ENCODE data around the gene CST3. TPM values are rescaled to one million over a fixed set of nuclear protein-coding genes. Genes with fewer than 3 reads are reported as not detected.

The CST3 gene
- polyA plus RNA-seq, 1 donor = 661 TPM

- no peak overlapping the region for H3K4me3 ChIP-seq (ENCODE audit: low read length)
- H3K9me3 ChIP-seq (ENCODE audit: control insufficient read depth, low read depth, low read length) = no peaks in the 10 kb centered on the region
- H3K27me3 ChIP-seq (ENCODE audit: control insufficient read depth, insufficient read depth, low read length) = no peaks in the 10 kb centered on the region
- no peaks in the 10 kb centered on the region for H3K36me3 ChIP-seq (ENCODE audit: control insufficient read depth, insufficient read depth, low read length)
- no CpG with 5 or more reads among the region's 23 CpGs for WGBS (ENCODE audit: insufficient coverage, low lambda C conversion rate)
- no peak overlapping the region for H3K27ac ChIP-seq (ENCODE audit: low read length)
- H3K4me1 ChIP-seq (ENCODE audit: control insufficient read depth, insufficient read depth, low read length) = peaks cover 43% of the 10 kb centered on the region
- DNase-seq = peak in 1 of 2 donors; percentile 19
These were observed 17.9 kb upstream of the CST3 start for GRCh38 chr20:23655491-23656211.

GRCh38 chr20:23654717-23655116 is 17.0 kb upstream of the CST3 start:
- Histone ChIP-seq H3K4me3 (ENCODE audit: low read length) (no peak overlapping the region), H3K9me3 (ENCODE audit: control insufficient read depth, low read depth, low read length) (no peaks in the 10 kb centered on the region), H3K36me3 (ENCODE audit: control insufficient read depth, insufficient read depth, low read length) (no peaks in the 10 kb centered on the region), H3K4me1 (ENCODE audit: control insufficient read depth, insufficient read depth, low read length) (peaks cover 34% of the 10 kb centered on the region), H3K27ac (ENCODE audit: low read length) (no peak overlapping the region), H3K27me3 (ENCODE audit: control insufficient read depth, insufficient read depth, low read length) (no peaks in the 10 kb centered on the region)
- DNase-seq = no peak
- 67% methylated on average over 1 of the region's 4 CpGs for WGBS (ENCODE audit: insufficient coverage, low lambda C conversion rate)

- Histone ChIP-seq H3K4me1 (ENCODE audit: control insufficient read depth, insufficient read depth, low read length) (peaks cover 28% of the 10 kb centered on the region), H3K9me3 (ENCODE audit: control insufficient read depth, low read depth, low read length) (no peaks in the 10 kb centered on the region), H3K27me3 (ENCODE audit: control insufficient read depth, insufficient read depth, low read length) (no peaks in the 10 kb centered on the region), H3K4me3 (ENCODE audit: low read length) (no peak overlapping the region), H3K36me3 (ENCODE audit: control insufficient read depth, insufficient read depth, low read length) (no peaks in the 10 kb centered on the region), H3K27ac (ENCODE audit: low read length) (no peak overlapping the region)
- peak in 1 of 2 donors; percentile 27 for DNase-seq
- no CpG with 5 or more reads among the region's 2 CpGs for WGBS (ENCODE audit: insufficient coverage, low lambda C conversion rate)
These were observed 16.2 kb upstream of the CST3 start for GRCh38 chr20:23654000-23654399.

- Histone ChIP-seq H3K27me3 (ENCODE audit: control insufficient read depth, insufficient read depth, low read length) (no peaks in the 10 kb centered on the region), H3K9me3 (ENCODE audit: control insufficient read depth, low read depth, low read length) (no peaks in the 10 kb centered on the region), H3K27ac (ENCODE audit: low read length) (no peak overlapping the region), H3K36me3 (ENCODE audit: control insufficient read depth, insufficient read depth, low read length) (no peaks in the 10 kb centered on the region), H3K4me3 (ENCODE audit: low read length) (no peak overlapping the region), H3K4me1 (ENCODE audit: control insufficient read depth, insufficient read depth, low read length) (peaks cover 23% of the 10 kb centered on the region)
- WGBS (ENCODE audit: insufficient coverage, low lambda C conversion rate) = no CpG with 5 or more reads among the region's 3 CpGs
- DNase-seq = peak in 1 of 2 donors; percentile 73
These were observed 15.7 kb upstream of the CST3 start for GRCh38 chr20:23653400-23653938.

- DNase-seq = no peak
- WGBS (ENCODE audit: insufficient coverage, low lambda C conversion rate) = no CpG with 5 or more reads among the region's 2 CpGs
These were observed 15.2 kb upstream of the CST3 start for GRCh38 chr20:23652926-23653325.

GRCh38 chr20:23652371-23652770 is 14.6 kb upstream of the CST3 start:
- Histone ChIP-seq H3K27ac (ENCODE audit: low read length) (no peak overlapping the region), H3K9me3 (ENCODE audit: control insufficient read depth, low read depth, low read length) (no peaks in the 10 kb centered on the region), H3K4me3 (ENCODE audit: low read length) (no peak overlapping the region)

More at GRCh38 chr20:23652926-23653325, 15.2 kb upstream of the CST3 start:
- H3K36me3 ChIP-seq (ENCODE audit: control insufficient read depth, insufficient read depth, low read length) = no peaks in the 10 kb centered on the region
- H3K4me1 ChIP-seq (ENCODE audit: control insufficient read depth, insufficient read depth, low read length) = peaks cover 18% of the 10 kb centered on the region
- no peak overlapping the region for H3K4me3 ChIP-seq (ENCODE audit: low read length)
- no peak overlapping the region for H3K27ac ChIP-seq (ENCODE audit: low read length)
- H3K9me3 ChIP-seq (ENCODE audit: control insufficient read depth, low read depth, low read length) = no peaks in the 10 kb centered on the region
- no peaks in the 10 kb centered on the region for H3K27me3 ChIP-seq (ENCODE audit: control insufficient read depth, insufficient read depth, low read length)

GRCh38 chr20:23651117-23651516 is 13.4 kb upstream of the CST3 start:
- Histone ChIP-seq H3K36me3 (ENCODE audit: control insufficient read depth, insufficient read depth, low read length) (no peaks in the 10 kb centered on the region), H3K4me3 (ENCODE audit: low read length) (no peak overlapping the region), H3K27ac (ENCODE audit: low read length) (no peak overlapping the region), H3K9me3 (ENCODE audit: control insufficient read depth, low read depth, low read length) (no peaks in the 10 kb centered on the region), H3K4me1 (ENCODE audit: control insufficient read depth, insufficient read depth, low read length) (peaks cover 8% of the 10 kb centered on the region), H3K27me3 (ENCODE audit: control insufficient read depth, insufficient read depth, low read length) (no peaks in the 10 kb centered on the region)
- WGBS (ENCODE audit: insufficient coverage, low lambda C conversion rate) = 95% methylated on average over 2 of the region's 2 CpGs
- no peak for DNase-seq

More at GRCh38 chr20:23652371-23652770, 14.6 kb upstream of the CST3 start:
- Histone ChIP-seq H3K36me3 (ENCODE audit: control insufficient read depth, insufficient read depth, low read length) (no peaks in the 10 kb centered on the region), H3K4me1 (ENCODE audit: control insufficient read depth, insufficient read depth, low read length) (peaks cover 13% of the 10 kb centered on the region), H3K27me3 (ENCODE audit: control insufficient read depth, insufficient read depth, low read length) (no peaks in the 10 kb centered on the region)
- no peak for DNase-seq

GRCh38 chr20:23649830-23650417 is 12.2 kb upstream of the CST3 start:
- no peak overlapping the region for H3K27ac ChIP-seq (ENCODE audit: low read length)
- WGBS (ENCODE audit: insufficient coverage, low lambda C conversion rate) = no CpG with 5 or more reads among the region's 1 CpG
- no peak overlapping the region for H3K4me3 ChIP-seq (ENCODE audit: low read length)
- no peak for DNase-seq
- H3K4me1 ChIP-seq (ENCODE audit: control insufficient read depth, insufficient read depth, low read length) = peaks cover 8% of the 10 kb centered on the region
- H3K27me3 ChIP-seq (ENCODE audit: control insufficient read depth, insufficient read depth, low read length) = no peaks in the 10 kb centered on the region
- H3K36me3 ChIP-seq (ENCODE audit: control insufficient read depth, insufficient read depth, low read length) = no peaks in the 10 kb centered on the region
- no peaks in the 10 kb centered on the region for H3K9me3 ChIP-seq (ENCODE audit: control insufficient read depth, low read depth, low read length)

GRCh38 chr20:23649242-23649641 is 11.5 kb upstream of the CST3 start:
- no peak overlapping the region for H3K27ac ChIP-seq (ENCODE audit: low read length)
- H3K36me3 ChIP-seq (ENCODE audit: control insufficient read depth, insufficient read depth, low read length) = no peaks in the 10 kb centered on the region
- no peak for DNase-seq
- WGBS (ENCODE audit: insufficient coverage, low lambda C conversion rate) = no CpG with 5 or more reads among the region's 2 CpGs
- no peak overlapping the region for H3K4me3 ChIP-seq (ENCODE audit: low read length)
- peaks cover 8% of the 10 kb centered on the region for H3K4me1 ChIP-seq (ENCODE audit: control insufficient read depth, insufficient read depth, low read length)
- H3K9me3 ChIP-seq (ENCODE audit: control insufficient read depth, low read depth, low read length) = no peaks in the 10 kb centered on the region
- no peaks in the 10 kb centered on the region for H3K27me3 ChIP-seq (ENCODE audit: control insufficient read depth, insufficient read depth, low read length)

- no CpG with 5 or more reads among the region's 2 CpGs for WGBS (ENCODE audit: insufficient coverage, low lambda C conversion rate)
- no peaks in the 10 kb centered on the region for H3K4me1 ChIP-seq (ENCODE audit: control insufficient read depth, insufficient read depth, low read length)
- H3K27ac ChIP-seq (ENCODE audit: low read length) = no peak overlapping the region
- H3K36me3 ChIP-seq (ENCODE audit: control insufficient read depth, insufficient read depth, low read length) = no peaks in the 10 kb centered on the region
- no peaks in the 10 kb centered on the region for H3K9me3 ChIP-seq (ENCODE audit: control insufficient read depth, low read depth, low read length)
- no peak for DNase-seq
- no peaks in the 10 kb centered on the region for H3K27me3 ChIP-seq (ENCODE audit: control insufficient read depth, insufficient read depth, low read length)
- H3K4me3 ChIP-seq (ENCODE audit: low read length) = no peak overlapping the region
These were observed 9.6 kb upstream of the CST3 start for GRCh38 chr20:23647346-23647745.
